GM12891 (cell line): ENCODE measurements around the gene ELL.

Experiments
- DNase-seq: peaks from one replicate; pipeline ENCODE4 v3.0.0; 2011; ENCODE audit warnings: low spot score; ENCODE audit not compliant: insufficient read length
- FAIRE-seq: peaks from 2 replicates; lab custom pipeline; 2011; peaks lifted over from hg19 to GRCh38; lab: Jason Lieb, UNC
- PAX5 ChIP-seq: IDR thresholded peaks from 2 replicates; pipeline ENCODE4 v1.6.1; 2011; ENCODE audit warnings: low read length, moderate library complexity, mild to moderate bottlenecking; ENCODE audit not compliant: insufficient read depth, severe bottlenecking
- POLR2A ChIP-seq: IDR thresholded peaks from 2 replicates; pipeline ENCODE4 v1.6.1; 2011; ENCODE audit warnings: low read depth, low read length, control low read depth
- POLR2AphosphoS5 ChIP-seq: IDR thresholded peaks from 2 replicates; pipeline ENCODE4 v1.6.1; 2011; ENCODE audit warnings: low read depth, low read length, control low read depth
- POU2F2 ChIP-seq: IDR thresholded peaks from 2 replicates; pipeline ENCODE4 v1.6.1; 2011; ENCODE audit warnings: low read depth, mild to moderate bottlenecking, control low read depth, low read length, moderate library complexity
- SPI1 ChIP-seq: IDR thresholded peaks from 2 replicates; pipeline ENCODE4 v1.6.1; 2011; ENCODE audit warnings: low read depth, low read length, control low read depth
- TAF1 ChIP-seq: IDR thresholded peaks from 2 replicates; pipeline ENCODE4 v1.6.1; 2011; ENCODE audit warnings: low read depth, low read length, control low read depth

The ELL gene

GRCh38 chr19:18507727-18508440, 14.0 kb downstream of the ELL start:
- TF ChIP-seq POLR2AphosphoS5 (no peak), SPI1 (no peak), POLR2A (no peak), TAF1 (no peak), POU2F2 (no peak), PAX5 (no peak)
- no peak for DNase-seq
- no peak for FAIRE-seq

GRCh38 chr19:18507021-18507726, 14.7 kb downstream of the ELL start:
- no peak for TF ChIP-seq PAX5
- no peak for TF ChIP-seq POLR2A
- no peak for TF ChIP-seq POU2F2
- no peak for TF ChIP-seq POLR2AphosphoS5
- TF ChIP-seq SPI1: no peak
- no peak for TF ChIP-seq TAF1
- DNase-seq: no peak
- no peak for FAIRE-seq

- FAIRE-seq (no peak), DNase-seq (no peak)
- no peak for TF ChIP-seq SPI1
- TF ChIP-seq POLR2AphosphoS5: no peak
- no peak for TF ChIP-seq TAF1
- no peak for TF ChIP-seq POU2F2
- no peak for TF ChIP-seq PAX5
- TF ChIP-seq POLR2A: no peak
Measured at GRCh38 chr19:18506101-18506930, 15.6 kb downstream of the ELL start.

GRCh38 chr19:18504886-18505610, 16.8 kb downstream of the ELL start:
- TF ChIP-seq POLR2AphosphoS5 (no peak), PAX5 (no peak), SPI1 (no peak), TAF1 (no peak), POLR2A (no peak), POU2F2 (no peak)
- DNase-seq (no peak), FAIRE-seq (no peak)

- DNase-seq: no peak
- TF ChIP-seq SPI1 (peak; percentile 44; the same call in 1 of the 2 replicates), TAF1 (no peak), POLR2A (no peak)
- FAIRE-seq: no peak
Measured at GRCh38 chr19:18503971-18504885, 17.6 kb downstream of the ELL start.

- DNase-seq (no peak), FAIRE-seq (no peak)
Measured at GRCh38 chr19:18503337-18503970, 18.4 kb downstream of the ELL start.

GRCh38 chr19:18502638-18503294, 19.1 kb downstream of the ELL start:
- TF ChIP-seq POU2F2 (no peak), TAF1 (no peak), SPI1 (no peak), PAX5 (no peak), POLR2A (no peak), POLR2AphosphoS5 (no peak)
- FAIRE-seq (no peak), DNase-seq (no peak)

More at GRCh38 chr19:18503337-18503970, 18.4 kb downstream of the ELL start:
- TF ChIP-seq PAX5 (no peak), POLR2AphosphoS5 (no peak), TAF1 (no peak), POU2F2 (no peak), POLR2A (no peak), SPI1 (no peak)

- peak; percentile 5 for FAIRE-seq
- no peak for TF ChIP-seq POLR2A
- TF ChIP-seq TAF1: no peak
- TF ChIP-seq PAX5: no peak
- no peak for TF ChIP-seq SPI1
- TF ChIP-seq POU2F2: no peak
- TF ChIP-seq POLR2AphosphoS5: no peak
- no peak for DNase-seq
Measured at GRCh38 chr19:18502246-18502637, 19.6 kb downstream of the ELL start.
